A673 (cell line): ENCODE results near the gene TUBB. TPM values are rescaled to one million over a fixed set of nuclear protein-coding genes. Genes with fewer than 3 reads are reported as not detected.

ENCODE experiments used
- BruUV-seq: library from RNA; stranded (reverse); fragments of 400-500 nt; replicated peaks from 2 replicates; lab custom pipeline; 2021; lab: Mats Ljungman, UMichigan
- CTCF ChIA-PET: fragments of 300-600 bp; sonication (Branson Sonifier 250); formaldehyde crosslinking; loops from one replicate; lab custom pipeline; 2022; ENCODE audit warnings: antibody characterized with exemption; lab: Charles Lee
- POLR2A ChIA-PET: fragments of 300-600 bp; sonication (Branson Sonifier 250); formaldehyde crosslinking; loops from one replicate; lab custom pipeline; 2022; ENCODE audit warnings: antibody characterized with exemption; ENCODE audit not compliant: low non-redundant PET; lab: Charles Lee
- DNase-seq: peaks from one replicate; pipeline ENCODE4 v3.0.0-alpha.2; 2015; ENCODE audit warnings: low spot score
- H3K27ac ChIP-seq: fragments of 200-600 bp; sonication (generic); 2 replicates; pipeline ENCODE4 v1.5.1; 2016; ENCODE audit warnings: mixed run types, low read depth, mild to moderate bottlenecking, mixed read lengths, antibody characterized with exemption, low read length; ENCODE audit not compliant: poor library complexity, severe bottlenecking
- H3K27me3 ChIP-seq: fragments of 200-600 bp; sonication (generic); replicated peaks from 2 replicates; pipeline ENCODE4 v1.6.1; 2017; ENCODE audit warnings: mixed run types, low read depth, mild to moderate bottlenecking, mixed read lengths, antibody characterized with exemption, low read length; ENCODE audit not compliant: insufficient read depth, poor library complexity
- H3K36me3 ChIP-seq: fragments of 200-600 bp; sonication (generic); 2 replicates; pipeline ENCODE4 v1.6.1; 2016; ENCODE audit warnings: mixed run types, mild to moderate bottlenecking, mixed read lengths, antibody characterized with exemption, low read length; ENCODE audit not compliant: insufficient read depth, poor library complexity, severe bottlenecking
- H3K4me1 ChIP-seq: fragments of 200-600 bp; sonication (generic); 2 replicates; pipeline ENCODE4 v1.6.1; 2017; ENCODE audit warnings: mixed run types, mild to moderate bottlenecking, mixed read lengths, antibody characterized with exemption, low read length; ENCODE audit not compliant: insufficient read depth, poor library complexity, severe bottlenecking
- H3K4me3 ChIP-seq: fragments of 200-600 bp; sonication (generic); 2 replicates; pipeline ENCODE4 v1.5.1; 2016; ENCODE audit warnings: low read depth, mixed run types, mild to moderate bottlenecking, mixed read lengths, low read length; ENCODE audit not compliant: poor library complexity, severe bottlenecking
- H3K9me3 ChIP-seq: fragments of 200-600 bp; sonication (generic); 2 replicates; pipeline ENCODE4 v1.6.1; 2016; ENCODE audit warnings: mixed run types, low read depth, mild to moderate bottlenecking, mixed read lengths, antibody characterized with exemption, low read length; ENCODE audit not compliant: poor library complexity, severe bottlenecking
- CTCF ChIP-seq: fragments of 300-800, 200-600 bp; sonication (generic); conservative IDR thresholded peaks from 2 replicates; pipeline ENCODE4 v1.5.1; 2017; ENCODE audit warnings: low read depth, mild to moderate bottlenecking, antibody characterized with exemption, low read length, moderate library complexity, mixed read lengths
- EZH2 ChIP-seq: fragments of 200-600 bp; sonication (generic); IDR thresholded peaks from 2 replicates; pipeline ENCODE4 v1.6.1; 2017; ENCODE audit warnings: borderline replicate concordance, low read depth, mild to moderate bottlenecking, mixed read lengths, antibody characterized with exemption, low read length; ENCODE audit not compliant: poor library complexity, severe bottlenecking
- intact Hi-C: fragments of 100-400 bp; cut with micrococcal nuclease; formaldehyde crosslinking; loops from one replicate; pipeline ENCODE4 v1.10.0; 2022; ENCODE audit not compliant: unreplicated experiment
- total RNA-seq: library from RNA; stranded (reverse); gene quantifications from 2 replicates; pipeline ENCODE4 v1.2.3, GENCODE V29; 2021

The TUBB gene
- total RNA-seq, 1 experiment from 2014 or later: 1,936 TPM

DNA sequence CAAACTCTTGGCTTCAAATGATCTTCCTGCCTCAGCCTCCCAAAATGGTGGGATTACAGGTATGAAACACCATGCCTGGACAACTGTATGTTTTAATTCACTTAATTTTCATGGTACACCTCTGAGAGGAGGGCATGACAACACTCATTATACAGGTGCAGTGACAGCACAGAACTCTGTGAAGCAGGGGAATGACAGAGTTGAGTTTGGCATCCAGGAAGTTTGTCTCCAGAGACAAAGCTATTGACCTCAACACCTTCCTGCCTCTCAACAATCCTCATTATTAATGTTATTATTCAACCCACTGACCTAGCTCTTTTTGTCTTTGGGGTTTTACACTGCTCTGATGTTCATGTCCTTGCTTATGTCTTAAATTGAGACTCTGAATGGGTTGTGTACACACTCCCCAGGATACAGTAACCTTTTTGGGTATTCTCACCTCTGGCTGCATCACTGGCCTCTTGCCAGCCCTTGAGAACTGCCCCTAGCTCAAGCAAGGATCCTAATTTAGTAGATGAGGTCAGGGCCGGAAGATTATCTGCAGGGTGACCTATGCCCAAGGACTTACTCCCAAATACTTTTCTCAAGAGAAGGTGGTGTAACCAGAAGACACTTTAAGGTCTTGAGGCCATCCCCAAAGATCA is 37.2 kb downstream of the TUBB start:
- intact Hi-C loops: no loop called here
- POLR2A ChIA-PET: no interaction called here
- no TSS peak for BruUV-seq

GRCh38 chr6:30759575-30760239 is 39.6 kb downstream of the TUBB start:
- ChIA-PET POLR2A (interaction anchor here (0.7 kb wide), 1 partner anchor 41 kb away, joined by 3 read pairs; no protein-coding TSS in a partner anchor), CTCF (no interaction called here)
- Histone ChIP-seq H3K4me3 (no peak overlapping the region), H3K36me3 (no peaks in the 10 kb centered on the region), H3K9me3 (no peaks in the 10 kb centered on the region), H3K4me1 (peaks cover 18% of the 10 kb centered on the region), H3K27me3 (no peaks in the 10 kb centered on the region), H3K27ac (no peak overlapping the region)
- TF ChIP-seq EZH2 (no peak), CTCF (no peak)
- DNase-seq: no peak
- BruUV-seq: no TSS peak
- intact Hi-C loops: no loop called here

More for the DNA sequence above, 37.2 kb downstream of the TUBB start:
- Histone ChIP-seq H3K27me3 (no peaks in the 10 kb centered on the region), H3K4me3 (no peak overlapping the region), H3K27ac (no peak overlapping the region), H3K4me1 (peaks cover 7% of the 10 kb centered on the region), H3K9me3 (no peaks in the 10 kb centered on the region), H3K36me3 (no peaks in the 10 kb centered on the region)
- no peak for DNase-seq
- TF ChIP-seq CTCF (no peak), EZH2 (no peak)
- CTCF ChIA-PET: no interaction called here

DNA sequence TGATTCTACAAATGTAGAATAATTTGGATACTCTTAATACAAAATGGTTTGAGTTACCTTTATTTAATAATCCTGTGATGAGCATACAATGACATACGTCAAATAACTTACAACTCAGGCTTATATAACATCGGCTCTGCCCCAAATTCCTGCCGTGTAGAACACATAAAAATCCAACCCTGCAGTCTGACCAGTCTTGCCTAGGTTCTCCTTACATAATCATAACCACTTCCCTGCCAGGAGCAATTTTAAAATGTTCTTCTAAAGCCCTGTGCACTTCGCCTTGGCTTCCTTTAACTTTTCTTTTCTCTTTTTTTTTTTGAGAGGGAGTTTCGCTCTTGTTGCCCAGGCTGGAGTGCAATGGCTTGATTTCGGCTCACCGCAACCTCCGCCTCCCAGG is 40.4 kb downstream of the TUBB start:
- Histone ChIP-seq H3K27me3 (no peaks in the 10 kb centered on the region), H3K27ac (no peak overlapping the region), H3K36me3 (no peaks in the 10 kb centered on the region), H3K4me1 (peaks cover 20% of the 10 kb centered on the region), H3K4me3 (no peak overlapping the region), H3K9me3 (no peaks in the 10 kb centered on the region)
- CTCF ChIA-PET: no interaction called here
- DNase-seq: no peak
- intact Hi-C loops: no loop called here
- TF ChIP-seq CTCF (no peak), EZH2 (no peak)
- BruUV-seq: no TSS peak
- POLR2A ChIA-PET: interaction anchor here (0.6 kb wide), 1 partner anchor 22 kb away, joined by 4 read pairs; no protein-coding TSS in a partner anchor
